Duodenal mucosa (tissue), 2 donors: Measurements from ENCODE around the gene LRIT2.
"Not testable (repeated sequence)": the region's sequence is repeated elsewhere in the genome, so short reads cannot be mapped to it uniquely, and the experiment has no call there.

Experiments
- H3K27ac ChIP-seq: one replicate; pipeline ENCODE4 v1.7.0; 2013; ENCODE audit warnings: low read depth, low read length
- H3K27me3 ChIP-seq, 2 donors: one replicate each; pipeline ENCODE4 v1.7.0; 2013; ENCODE audit warnings: low read length in 2 of 2, control low read depth in 1 of 2; ENCODE audit not compliant: insufficient read depth in 2 of 2, control insufficient read depth in 1 of 2
- H3K36me3 ChIP-seq, 2 donors: one replicate each; pipeline ENCODE4 v1.7.0; 2013; ENCODE audit warnings: low read length in 2 of 2, control low read depth in 1 of 2; ENCODE audit not compliant: insufficient read depth in 2 of 2, control insufficient read depth in 1 of 2
- H3K4me1 ChIP-seq, 2 donors: one replicate each; pipeline ENCODE4 v1.7.0; 2013; ENCODE audit warnings: low read length in 2 of 2, control low read depth in 1 of 2; ENCODE audit not compliant: insufficient read depth in 2 of 2, control insufficient read depth in 1 of 2
- H3K4me3 ChIP-seq, 2 donors: one replicate each; pipeline ENCODE4 v1.7.0; 2013; ENCODE audit warnings: low read length in 2 of 2, low read depth in 1 of 2
- H3K9ac ChIP-seq, 2 donors: one replicate each; pipeline ENCODE4 v1.7.0; 2013; ENCODE audit warnings: low read length in 2 of 2, low read depth in 1 of 2
- H3K9me3 ChIP-seq, 2 donors: one replicate each; pipeline ENCODE4 v1.7.0; 2013; ENCODE audit warnings: low read length in 2 of 2, control low read depth in 1 of 2; ENCODE audit not compliant: control insufficient read depth in 1 of 2

LRIT2 gene

DNA sequence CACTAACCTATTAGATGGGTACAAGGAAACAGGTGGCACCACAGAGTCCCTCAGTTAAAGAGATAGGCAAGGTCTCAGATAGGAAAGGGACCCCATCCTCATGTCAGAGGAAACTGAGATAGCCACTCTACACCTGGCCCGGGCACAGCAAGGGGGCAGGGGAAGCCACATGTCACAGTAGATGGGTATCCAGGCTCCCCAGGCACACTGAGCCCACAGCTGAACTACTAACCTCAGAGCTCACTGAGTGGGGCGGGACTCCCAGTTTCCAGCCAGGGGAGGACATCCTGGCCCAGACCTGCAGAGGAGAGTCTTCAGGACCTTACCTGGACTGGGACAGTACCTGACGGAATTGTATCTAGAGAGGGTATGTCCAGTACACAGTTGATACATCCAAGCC is 34.7 kb downstream of the LRIT2 start:
- Histone ChIP-seq H3K27me3 (peaks cover 32 to 38% of the 10 kb centered on the region in 2 donors), H3K36me3 (no peaks in the 10 kb centered on the region), H3K9ac (no peak overlapping the region), H3K4me3 (no peak overlapping the region), H3K9me3 (no peaks in the 10 kb centered on the region), H3K4me1 (peaks cover 4% of the 10 kb centered on the region in 2 donors), H3K27ac (no peak overlapping the region)

DNA sequence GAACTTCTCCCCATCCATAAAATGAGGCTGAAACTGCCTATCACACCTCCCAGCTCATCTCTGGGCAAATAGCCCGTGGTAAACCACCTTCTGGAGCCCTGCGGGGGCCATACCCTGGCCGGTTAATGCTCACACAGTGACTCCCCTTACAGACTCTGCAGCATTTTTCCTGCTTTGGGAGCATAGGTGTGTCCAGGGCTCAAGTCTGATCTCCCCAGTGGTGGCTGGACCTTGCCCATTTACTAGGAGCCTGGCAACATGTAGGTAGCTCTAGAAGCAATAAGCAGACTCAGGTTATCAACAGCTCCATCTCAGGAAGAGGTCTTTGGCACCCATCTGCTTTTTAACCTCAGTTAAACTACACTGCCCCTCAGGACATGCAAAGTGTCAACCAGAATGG is 36.5 kb downstream of the LRIT2 start:
- H3K4me1 ChIP-seq, result no peaks in the 10 kb centered on the region
- H3K4me3 ChIP-seq, result no peak overlapping the region
- H3K27ac ChIP-seq, result no peak overlapping the region
- peaks cover 16 to 19% of the 10 kb centered on the region in 2 donors for H3K27me3 ChIP-seq
- no peaks in the 10 kb centered on the region for H3K36me3 ChIP-seq
- no peak overlapping the region for H3K9ac ChIP-seq
- H3K9me3 ChIP-seq, result no peaks in the 10 kb centered on the region

DNA sequence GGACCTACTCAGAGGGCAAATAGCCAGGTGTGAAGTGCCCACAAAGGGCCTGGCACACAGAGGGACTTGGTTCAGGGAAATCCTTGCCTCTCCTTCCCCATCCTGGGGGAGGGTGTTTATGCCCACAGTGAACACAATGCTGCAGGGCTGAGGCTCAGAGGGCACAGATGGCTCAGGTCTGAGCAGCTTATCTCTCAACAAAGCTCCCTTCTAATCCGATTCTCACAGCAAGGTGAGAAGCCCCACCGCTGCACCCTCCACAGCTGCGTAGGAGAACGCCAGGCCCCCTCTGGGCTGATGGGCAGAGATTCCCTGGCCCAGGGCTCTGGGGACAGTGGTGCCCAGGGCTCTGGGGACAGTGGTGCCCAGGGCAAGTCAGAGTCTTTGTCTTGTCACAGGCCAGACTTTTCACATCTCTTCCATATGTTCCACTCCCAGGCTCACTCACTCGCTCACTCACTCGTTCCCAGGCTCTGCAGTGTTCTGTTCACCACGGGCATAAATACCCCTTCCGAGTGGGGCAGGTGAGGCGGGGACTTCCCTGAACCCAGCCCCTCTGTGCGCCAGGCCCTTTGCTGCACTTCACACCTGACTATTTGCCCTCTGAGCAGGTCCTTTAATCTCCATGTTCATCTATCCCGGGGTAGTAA is 39.7 kb downstream of the LRIT2 start:
- H3K9me3 ChIP-seq, result no peaks in the 10 kb centered on the region
- H3K4me3 ChIP-seq, result no peak overlapping the region
- H3K9ac ChIP-seq, result no peak overlapping the region
- no peaks in the 10 kb centered on the region for H3K4me1 ChIP-seq
- no peak overlapping the region for H3K27ac ChIP-seq
- H3K36me3 ChIP-seq, result no peaks in the 10 kb centered on the region
- peaks cover 0 to 2% of the 10 kb centered on the region in 2 donors for H3K27me3 ChIP-seq

DNA sequence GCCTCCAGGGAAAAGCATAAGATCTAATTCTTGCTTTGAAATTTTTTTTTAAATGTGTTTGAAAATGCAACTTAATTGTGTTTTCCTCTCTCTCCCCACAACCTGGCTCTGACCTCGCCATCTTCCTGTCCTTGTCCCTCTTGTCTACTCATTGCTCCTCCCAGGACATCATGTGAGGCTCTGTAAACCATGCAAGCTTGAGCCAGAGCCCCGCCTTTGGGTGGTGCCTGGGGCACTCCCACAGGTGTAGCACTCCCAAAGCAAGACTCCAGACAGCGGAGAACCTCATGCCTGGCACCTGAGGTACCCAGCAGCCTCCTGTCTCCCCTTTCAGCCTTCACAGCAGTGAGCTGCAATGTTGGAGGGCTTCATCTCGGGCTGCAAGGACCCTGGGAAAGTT is 40.8 kb downstream of the LRIT2 start:
- no peaks in the 10 kb centered on the region for H3K9me3 ChIP-seq
- H3K36me3 ChIP-seq, result no peaks in the 10 kb centered on the region
- no peak overlapping the region for H3K27ac ChIP-seq
- peaks cover 0 to 2% of the 10 kb centered on the region in 2 donors for H3K27me3 ChIP-seq
- no peak overlapping the region for H3K9ac ChIP-seq
- H3K4me3 ChIP-seq, result no peak overlapping the region
- no peaks in the 10 kb centered on the region for H3K4me1 ChIP-seq

DNA sequence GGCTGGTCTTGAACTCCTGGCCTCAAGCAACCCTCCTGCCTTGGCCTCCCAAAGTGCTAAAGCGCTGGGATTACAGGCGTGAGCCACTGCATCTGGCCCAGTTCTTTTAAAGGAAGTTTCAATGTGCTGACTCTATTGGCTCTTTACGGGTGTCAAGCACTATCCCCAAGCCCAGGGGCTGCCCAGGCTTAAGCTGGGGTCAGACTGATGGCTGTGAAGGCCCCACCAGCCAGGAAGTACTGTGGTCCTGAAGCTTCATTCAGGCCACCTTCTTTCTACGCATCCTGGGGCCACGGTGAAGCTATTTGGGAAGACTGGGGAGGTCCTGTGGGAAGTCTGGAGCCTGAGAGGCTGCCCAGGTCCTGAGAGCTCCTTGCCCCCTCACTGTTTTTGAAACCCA is 43.7 kb downstream of the LRIT2 start:
- no peak overlapping the region for H3K27ac ChIP-seq
- H3K4me1 ChIP-seq, result no peaks in the 10 kb centered on the region
- no peaks in the 10 kb centered on the region for H3K9me3 ChIP-seq
- H3K4me3 ChIP-seq, result no peak overlapping the region
- no peaks in the 10 kb centered on the region for H3K27me3 ChIP-seq
- no peak overlapping the region for H3K9ac ChIP-seq
- H3K36me3 ChIP-seq, result no peaks in the 10 kb centered on the region

DNA sequence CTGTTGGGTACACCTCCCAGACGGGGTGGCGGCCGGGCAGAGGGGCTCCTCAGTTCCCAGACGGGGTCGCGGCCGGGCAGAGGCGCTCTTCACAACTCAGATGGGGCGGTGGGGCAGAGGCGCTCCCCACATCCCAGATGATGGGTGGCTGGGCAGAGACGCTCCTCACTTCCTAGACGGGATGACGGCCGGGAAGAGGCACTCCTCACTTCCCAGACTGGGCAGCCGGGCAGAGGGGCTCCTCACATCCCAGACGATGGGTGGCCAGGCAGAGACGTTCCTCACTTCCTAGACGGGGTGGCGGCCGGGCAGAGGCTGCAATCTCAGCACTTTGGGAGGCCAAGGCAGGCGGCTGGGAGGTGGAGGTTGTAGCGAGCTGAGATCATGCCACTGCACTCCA is 45.0 kb downstream of the LRIT2 start:
- not testable (repeated sequence) for H3K27me3 ChIP-seq, H3K36me3 ChIP-seq, H3K4me1 ChIP-seq, H3K9me3 ChIP-seq, H3K4me3 ChIP-seq, H3K9ac ChIP-seq, H3K27ac ChIP-seq

DNA sequence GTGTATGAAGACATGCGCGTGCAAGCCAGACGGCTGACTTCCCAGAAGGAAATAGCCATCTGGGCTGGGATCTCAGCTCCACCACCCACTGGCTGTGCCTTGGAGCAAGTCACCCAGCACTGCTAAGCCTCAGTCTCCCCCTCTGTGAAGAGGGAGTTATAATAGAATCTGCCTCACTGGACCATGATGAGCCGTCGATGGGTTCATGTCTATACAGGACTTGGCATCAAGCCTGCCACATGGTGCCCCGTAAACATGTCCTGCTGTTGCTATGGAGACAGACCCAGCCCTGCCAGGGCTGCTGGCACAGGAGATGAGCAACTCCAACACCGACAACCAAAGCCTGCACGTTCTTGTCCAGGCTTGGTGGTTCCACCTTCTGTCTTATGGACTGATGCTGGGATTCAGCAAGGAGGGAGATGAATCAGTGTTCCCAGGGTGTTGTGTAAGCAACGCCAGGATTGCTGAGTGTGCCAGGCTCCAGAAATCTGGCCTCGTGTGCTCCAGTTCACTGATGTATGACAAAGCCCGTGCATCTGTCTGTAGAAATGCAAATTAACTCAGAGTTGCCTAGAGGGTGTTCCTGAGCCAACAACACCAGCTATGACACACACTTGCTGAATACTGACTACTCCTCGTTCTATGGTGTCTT is 46.2 kb downstream of the LRIT2 start:
- no peaks in the 10 kb centered on the region for H3K4me1 ChIP-seq

DNA sequence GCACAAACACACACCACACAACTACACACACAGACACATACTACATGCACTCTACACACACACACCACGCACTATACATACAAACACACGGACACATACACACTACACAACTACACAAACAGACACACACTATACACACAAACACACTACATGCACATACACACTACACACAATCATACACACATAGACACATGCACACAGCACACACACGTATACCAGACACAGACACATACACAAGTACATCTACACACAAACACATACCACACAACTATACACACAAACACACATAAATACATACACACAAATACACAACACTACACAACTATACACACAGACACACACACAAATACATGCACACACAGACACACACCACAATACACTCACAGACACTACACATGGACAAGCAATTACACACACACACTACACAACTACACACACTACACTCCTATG is 47.2 kb downstream of the LRIT2 start:
- H3K9ac ChIP-seq, result no peak overlapping the region
- H3K4me1 ChIP-seq, result no peaks in the 10 kb centered on the region

More for the DNA sequence above, 46.2 kb downstream of the LRIT2 start:
- no peak overlapping the region for H3K9ac ChIP-seq
- no peaks in the 10 kb centered on the region for H3K9me3 ChIP-seq
- no peak overlapping the region for H3K27ac ChIP-seq
- H3K27me3 ChIP-seq, result no peaks in the 10 kb centered on the region
- no peak overlapping the region for H3K4me3 ChIP-seq
- H3K36me3 ChIP-seq, result no peaks in the 10 kb centered on the region

DNA sequence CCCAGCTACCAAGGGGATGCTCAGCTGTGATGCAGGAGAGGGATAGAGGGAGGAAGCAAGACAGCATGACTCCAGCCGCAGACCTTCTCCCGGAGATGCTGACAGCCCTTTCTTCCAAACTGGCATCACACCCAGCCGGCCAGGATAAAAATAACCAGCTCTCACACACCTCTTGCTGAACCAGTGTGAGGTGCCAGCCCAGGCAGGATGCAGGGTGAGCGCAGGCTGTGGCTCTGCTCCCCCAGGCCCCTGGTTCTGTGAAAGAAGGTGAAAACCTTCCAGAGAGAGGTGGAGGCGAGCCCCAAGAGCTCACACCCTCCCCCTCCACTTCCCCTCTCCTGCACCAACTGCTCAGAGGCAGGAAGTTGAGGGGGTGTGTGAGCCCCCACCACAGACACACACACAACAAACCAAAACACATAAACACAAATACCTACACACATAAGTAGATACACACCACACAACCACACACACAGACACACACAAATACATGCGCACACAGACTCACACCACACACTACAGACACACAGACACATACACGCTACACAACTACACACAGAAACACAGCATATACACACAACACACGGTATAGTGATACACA is 47.7 kb downstream of the LRIT2 start:
- no peaks in the 10 kb centered on the region for H3K36me3 ChIP-seq
- H3K27ac ChIP-seq, result no peak overlapping the region
- no peak overlapping the region for H3K4me3 ChIP-seq
- no peaks in the 10 kb centered on the region for H3K27me3 ChIP-seq
- no peak overlapping the region for H3K9ac ChIP-seq
- no peaks in the 10 kb centered on the region for H3K9me3 ChIP-seq
- H3K4me1 ChIP-seq, result no peaks in the 10 kb centered on the region

More for the DNA sequence above, 47.2 kb downstream of the LRIT2 start:
- Histone ChIP-seq H3K4me3 (no peak overlapping the region), H3K36me3 (no peaks in the 10 kb centered on the region), H3K27me3 (no peaks in the 10 kb centered on the region), H3K9me3 (no peaks in the 10 kb centered on the region), H3K27ac (no peak overlapping the region)

DNA sequence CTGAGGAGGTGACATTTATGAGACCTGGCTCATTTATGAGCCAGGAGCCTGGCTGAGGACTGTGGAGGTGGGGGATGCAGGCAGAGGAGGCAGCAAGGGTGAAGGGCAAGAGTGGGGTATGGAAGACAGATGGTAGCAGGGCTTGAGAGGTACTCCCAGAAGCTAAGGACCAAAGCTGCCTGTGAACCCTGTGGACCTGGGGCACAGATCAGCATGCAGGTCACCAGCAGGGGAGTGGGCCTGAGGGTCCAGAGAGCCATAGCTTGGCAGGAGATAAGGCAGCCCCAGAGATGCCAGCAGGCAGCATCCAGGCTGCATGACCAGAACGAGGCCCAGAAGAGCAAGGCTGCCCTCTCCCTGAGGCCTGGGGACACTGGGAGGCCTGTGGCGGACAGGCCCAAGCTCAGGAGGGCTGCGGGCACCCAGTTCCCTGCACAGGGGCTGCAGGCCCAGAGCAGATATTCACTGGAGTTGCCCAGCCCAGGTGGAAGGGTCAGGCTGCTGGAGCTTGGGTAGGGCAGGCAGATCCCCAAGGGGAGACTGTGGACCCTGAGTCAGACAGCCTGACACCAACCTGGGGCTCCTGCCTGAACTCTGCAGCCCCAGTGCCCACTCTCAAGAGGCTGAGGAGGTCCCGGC is 48.4 kb downstream of the LRIT2 start:
- Histone ChIP-seq H3K9me3 (no peaks in the 10 kb centered on the region), H3K9ac (no peak overlapping the region), H3K4me3 (no peak overlapping the region), H3K36me3 (no peaks in the 10 kb centered on the region), H3K27me3 (no peaks in the 10 kb centered on the region), H3K27ac (no peak overlapping the region), H3K4me1 (no peaks in the 10 kb centered on the region)
